Liver (tissue), 9 donors: ENCODE measurements around the gene MTA3. TPM values are rescaled to one million over a fixed set of nuclear protein-coding genes. Genes with fewer than 3 reads are reported as not detected.

Experiments used
- DNase-seq: peaks from one replicate; pipeline ENCODE4 v3.0.0-alpha.2; 2017; ENCODE audit warnings: low spot score
- H3K27ac ChIP-seq, 2 donors: one replicate each; pipeline ENCODE4 v1.7.0; 2013; ENCODE audit warnings: inconsistent platforms in 2 of 2, low read length in 2 of 2, control low read depth in 1 of 2, low read depth in 1 of 2, mild to moderate bottlenecking in 1 of 2
- H3K27me3 ChIP-seq, 4 donors: one replicate each; pipeline versions ENCODE4 v1.6.1 to v1.7.0; 2013; ENCODE audit warnings: low read length in 3 of 4, inconsistent platforms in 1 of 4, mild to moderate bottlenecking in 1 of 4, moderate library complexity in 1 of 4; ENCODE audit not compliant: control insufficient read depth in 4 of 4, insufficient read depth in 4 of 4
- H3K36me3 ChIP-seq, 4 donors: one replicate each; pipeline versions ENCODE4 v1.6.1 to v1.7.0; 2013; ENCODE audit warnings: low read length in 3 of 4, mild to moderate bottlenecking in 3 of 4, low read depth in 1 of 4, moderate library complexity in 1 of 4; ENCODE audit not compliant: control insufficient read depth in 4 of 4, insufficient read depth in 3 of 4
- H3K4me1 ChIP-seq, 4 donors: one replicate each; pipeline versions ENCODE4 v1.6.1 to v1.7.0; 2013; ENCODE audit warnings: low read length in 3 of 4, mild to moderate bottlenecking in 3 of 4, moderate library complexity in 1 of 4; ENCODE audit not compliant: control insufficient read depth in 4 of 4, insufficient read depth in 4 of 4
- H3K4me3 ChIP-seq, 3 donors: one replicate each; pipeline versions ENCODE4 v1.6.1 to v1.7.0; 2013; ENCODE audit warnings: low read length in 3 of 3, control low read depth in 1 of 3, low read depth in 1 of 3, mild to moderate bottlenecking in 1 of 3
- H3K9ac ChIP-seq, 2 donors: one replicate each; pipeline ENCODE4 v1.7.0; 2013; ENCODE audit warnings: low read length in 2 of 2, mild to moderate bottlenecking in 2 of 2, moderate library complexity in 2 of 2, control low read depth in 1 of 2, low read depth in 1 of 2
- H3K9me3 ChIP-seq, 4 donors: one replicate each; pipeline versions ENCODE4 v1.6.1 to v1.7.0; 2013; ENCODE audit warnings: low read length in 3 of 4; ENCODE audit not compliant: control insufficient read depth in 4 of 4
- ATF3 ChIP-seq: IDR thresholded peaks from 2 replicates; pipeline ENCODE4 v1.6.1; 2016; ENCODE audit warnings: antibody characterized with exemption
- EGR1 ChIP-seq, 2 donors: IDR thresholded peaks; 2 replicates each; pipeline ENCODE4 v1.6.1; 2016 to 2018; ENCODE audit warnings: antibody characterized with exemption in 2 of 2, low read depth in 2 of 2
- FOXA1 ChIP-seq: IDR thresholded peaks from 2 replicates; pipeline ENCODE4 v1.6.1; 2016; ENCODE audit warnings: antibody characterized with exemption
- FOXA2 ChIP-seq: IDR thresholded peaks from 2 replicates; pipeline ENCODE4 v1.6.1; 2016; ENCODE audit warnings: antibody characterized with exemption
- GABPA ChIP-seq, 2 donors: IDR thresholded peaks in 1 of 2; conservative IDR thresholded peaks in 1 of 2; 2 replicates each; pipeline ENCODE4 v1.6.1; 2016; ENCODE audit warnings: antibody characterized with exemption in 2 of 2, mild to moderate bottlenecking in 1 of 2, moderate library complexity in 1 of 2
- HNF4A ChIP-seq, 2 donors: conservative IDR thresholded peaks; 2 replicates each; pipeline ENCODE4 v1.6.1; 2016; ENCODE audit warnings: antibody characterized with exemption in 2 of 2, mild to moderate bottlenecking in 2 of 2
- HNF4G ChIP-seq: IDR thresholded peaks from 2 replicates; pipeline ENCODE4 v1.6.1; 2016; ENCODE audit warnings: antibody characterized with exemption
- JUND ChIP-seq, 2 donors: IDR thresholded peaks; 2 replicates each; pipeline ENCODE4 v1.6.1; 2016; ENCODE audit warnings: antibody characterized with exemption in 2 of 2
- MAX ChIP-seq: IDR thresholded peaks from 2 replicates; pipeline ENCODE4 v1.6.1; 2016; ENCODE audit warnings: antibody characterized with exemption
- NR2F2 ChIP-seq: IDR thresholded peaks from 2 replicates; pipeline ENCODE4 v1.6.1; 2016; ENCODE audit warnings: antibody characterized with exemption
- RAD21 ChIP-seq, 2 donors: IDR thresholded peaks; 2 replicates each; pipeline ENCODE4 v1.6.1; 2016; ENCODE audit warnings: antibody characterized with exemption in 2 of 2, mild to moderate bottlenecking in 2 of 2
- REST ChIP-seq: IDR thresholded peaks from 2 replicates; pipeline ENCODE4 v1.6.1; 2016; ENCODE audit warnings: antibody characterized with exemption, mild to moderate bottlenecking
- RXRA ChIP-seq, 2 donors: IDR thresholded peaks; 2 replicates each; pipeline ENCODE4 v1.6.1; 2017 to 2018; ENCODE audit warnings: antibody characterized with exemption in 2 of 2, mild to moderate bottlenecking in 1 of 2
- SP1 ChIP-seq: IDR thresholded peaks from 2 replicates; pipeline ENCODE4 v1.6.1; 2018; ENCODE audit warnings: antibody characterized with exemption, mild to moderate bottlenecking
- TAF1 ChIP-seq: conservative IDR thresholded peaks from 2 replicates; pipeline ENCODE4 v1.6.1; 2016; ENCODE audit warnings: antibody characterized with exemption, mild to moderate bottlenecking
- YY1 ChIP-seq: IDR thresholded peaks from 2 replicates; pipeline ENCODE4 v1.6.1; 2016; ENCODE audit warnings: antibody characterized with exemption, mild to moderate bottlenecking
- ZBTB33 ChIP-seq: IDR thresholded peaks from 2 replicates; pipeline ENCODE4 v1.6.1; 2016; ENCODE audit warnings: antibody characterized with exemption
- WGBS: extraction: QIAGEN DNeasy Blood & Tissue Kit; methylation state at CpG from one replicate; pipeline ENCODE4 v1.1.7; 2013; 5-methylcytosine and 5-hydroxymethylcytosine counted together
- polyA plus RNA-seq, 2 donors: library from polyadenylated mRNA; stranded (reverse) in 1 of 2; unstranded in 1 of 2; fragments of 200-250 nt in 1 of 2; fragments of >200 nt in 1 of 2; fragmentation: Nextera tagmentation in 1 of 2; extraction: Ambion mirVana in 1 of 2; gene quantifications; one replicate each; pipeline versions ENCODE4 v1.2.1 to v1.2.3, GENCODE V29; 2013 to 2015
- total RNA-seq, 2 donors: library from RNA; depleted of rRNA; stranded (reverse); fragments of >200 nt; gene quantifications; one replicate each; pipeline ENCODE4 v1.2.3, GENCODE V29; 2014
- donor health status: healthy.
- donor health status: healthy.
- donor health status: healthy.
- donor health status: healthy.
- donor health status: healthy.

The MTA3 gene
- total and polyA plus RNA-seq, 4 donors, result 5.5 to 10.3 (median 6.8) TPM

GRCh38 chr2:42802150-42802549 is 233.7 kb downstream of the MTA3 start:
- no peaks in the 10 kb centered on the region for H3K27me3 ChIP-seq
- no peak for DNase-seq
- H3K4me3 ChIP-seq, result no peak overlapping the region
- H3K9me3 ChIP-seq, result no peaks in the 10 kb centered on the region
- no peak overlapping the region for H3K9ac ChIP-seq
- WGBS, result 83% methylated on average over 6 of the region's 6 CpGs
- no peak overlapping the region for H3K27ac ChIP-seq
- TF ChIP-seq EGR1 (IDR thresholded peaks at IDR 0.05; ENCODE audit: low read depth in 2 of 2), result no peak
- peaks cover 0 to 8% (median 4%) of the 10 kb centered on the region in 4 donors for H3K4me1 ChIP-seq
- H3K36me3 ChIP-seq, result peaks cover 0 to 2% (median 0%) of the 10 kb centered on the region in 4 donors

GRCh38 chr2:42804338-42804737 is 235.9 kb downstream of the MTA3 start:
- Histone ChIP-seq H3K4me1 (peaks cover 0 to 10% (median 6%) of the 10 kb centered on the region in 4 donors), H3K9ac (no peak overlapping the region), H3K9me3 (no peaks in the 10 kb centered on the region), H3K36me3 (no peaks in the 10 kb centered on the region), H3K27me3 (no peaks in the 10 kb centered on the region), H3K4me3 (no peak overlapping the region), H3K27ac (no peak overlapping the region)
- no peak for TF ChIP-seq GABPA (IDR thresholded peaks at IDR 0.05 in 1 of 2, conservative IDR thresholded peaks at IDR 0.05 in 1 of 2)
- TF ChIP-seq FOXA1, result no peak
- TF ChIP-seq HNF4A (conservative IDR thresholded peaks at IDR 0.05), result no peak
- TF ChIP-seq FOXA2, result no peak
- TF ChIP-seq YY1, result no peak
- TF ChIP-seq TAF1, result no peak
- no peak for TF ChIP-seq RAD21 (IDR thresholded peaks at IDR 0.05)
- TF ChIP-seq HNF4G, result no peak
- no peak for TF ChIP-seq EGR1 (IDR thresholded peaks at IDR 0.05; ENCODE audit: low read depth in 2 of 2)
- TF ChIP-seq MAX, result no peak
- TF ChIP-seq REST, result no peak
- TF ChIP-seq NR2F2, result no peak
- 48% methylated on average over 3 of the region's 3 CpGs for WGBS
- DNase-seq, result no peak

GRCh38 chr2:42804891-42805290 is 236.5 kb downstream of the MTA3 start:
- 74% methylated on average over 5 of the region's 5 CpGs for WGBS
- Histone ChIP-seq H3K4me3 (no peak overlapping the region), H3K9ac (peak overlapping the region in 1 of 2 donors; percentile 2), H3K27ac (no peak overlapping the region), H3K27me3 (no peaks in the 10 kb centered on the region), H3K36me3 (no peaks in the 10 kb centered on the region), H3K4me1 (peaks cover 0 to 10% (median 6%) of the 10 kb centered on the region in 4 donors), H3K9me3 (no peaks in the 10 kb centered on the region)
- DNase-seq, result no peak
- no peak for TF ChIP-seq FOXA2
- TF ChIP-seq RXRA (IDR thresholded peaks at IDR 0.05), result no peak
- TF ChIP-seq REST, result no peak
- TF ChIP-seq EGR1 (IDR thresholded peaks at IDR 0.05; ENCODE audit: low read depth in 2 of 2), result no peak
- TF ChIP-seq RAD21 (IDR thresholded peaks at IDR 0.05), result no peak
- TF ChIP-seq HNF4G, result no peak
- TF ChIP-seq TAF1, result no peak
- TF ChIP-seq SP1, result no peak
- TF ChIP-seq GABPA (IDR thresholded peaks at IDR 0.05 in 1 of 2, conservative IDR thresholded peaks at IDR 0.05 in 1 of 2), result no peak
- TF ChIP-seq FOXA1, result no peak
- no peak for TF ChIP-seq YY1
- no peak for TF ChIP-seq NR2F2
- no peak for TF ChIP-seq MAX
- no peak for TF ChIP-seq JUND (IDR thresholded peaks at IDR 0.05)
- TF ChIP-seq ATF3, result no peak
- TF ChIP-seq ZBTB33, result no peak
- no peak for TF ChIP-seq HNF4A (conservative IDR thresholded peaks at IDR 0.05)
